Central memory CD4-positive, alpha-beta T cell (primary cell): Measurements from ENCODE around the gene MMP8.

Experiments used
- DNase-seq: peaks from one replicate; pipeline ENCODE4 v3.0.0; 2022

The MMP8 gene

DNA sequence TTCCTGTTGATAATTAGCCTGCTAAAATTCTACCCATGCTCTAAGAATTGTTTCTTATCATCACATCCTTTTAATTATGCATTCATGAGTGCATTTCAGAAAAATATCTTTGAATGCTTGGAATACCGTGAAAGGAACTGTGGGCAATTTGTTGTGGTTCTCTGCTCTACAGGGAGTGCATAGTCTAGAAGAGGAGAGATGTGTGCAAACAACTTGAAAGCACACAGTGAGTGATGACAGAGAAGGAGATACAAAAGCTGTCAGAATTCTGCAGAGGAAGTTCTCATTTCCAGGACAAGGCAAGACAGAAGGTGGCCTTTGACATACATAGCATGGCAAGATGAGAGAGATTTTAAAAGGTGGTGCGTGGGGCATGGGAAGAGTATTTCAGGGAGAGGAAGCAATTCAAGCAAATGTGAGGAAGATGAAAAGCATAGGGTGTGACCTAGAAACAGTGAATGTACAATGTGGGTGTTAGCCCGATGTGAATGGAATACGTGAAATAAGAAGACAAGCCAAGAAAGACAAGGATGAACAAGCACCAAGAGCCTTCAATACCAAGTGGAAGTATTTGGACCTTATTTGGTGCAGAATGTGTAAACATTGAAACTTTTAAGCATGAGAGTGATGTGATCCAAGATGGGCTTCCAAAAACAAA is 5.0 kb downstream of the MMP8 start:
- no peak for DNase-seq

DNA sequence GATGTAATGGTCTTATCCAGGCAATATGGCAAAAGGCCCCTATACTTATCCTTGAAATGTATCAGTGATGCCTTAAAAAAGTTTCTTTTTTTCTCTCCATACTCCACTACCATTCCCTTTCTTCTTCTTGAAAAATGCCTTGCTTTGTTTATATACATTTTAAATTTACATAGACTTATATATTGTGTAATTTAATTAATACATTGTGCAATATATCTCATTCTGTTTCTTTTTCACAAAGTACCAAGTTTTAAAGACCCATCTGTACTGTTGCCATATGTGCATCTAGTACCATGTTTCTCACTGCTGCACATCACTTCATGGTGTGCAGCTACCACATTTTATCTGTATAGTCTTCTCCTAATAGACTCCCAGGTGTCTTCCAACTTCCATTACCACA is 7.5 kb downstream of the MMP8 start:
- DNase-seq: no peak

- no peak for DNase-seq
These were observed 8.2 kb downstream of the MMP8 start for GRCh38 chr11:102716527-102716926.

DNA sequence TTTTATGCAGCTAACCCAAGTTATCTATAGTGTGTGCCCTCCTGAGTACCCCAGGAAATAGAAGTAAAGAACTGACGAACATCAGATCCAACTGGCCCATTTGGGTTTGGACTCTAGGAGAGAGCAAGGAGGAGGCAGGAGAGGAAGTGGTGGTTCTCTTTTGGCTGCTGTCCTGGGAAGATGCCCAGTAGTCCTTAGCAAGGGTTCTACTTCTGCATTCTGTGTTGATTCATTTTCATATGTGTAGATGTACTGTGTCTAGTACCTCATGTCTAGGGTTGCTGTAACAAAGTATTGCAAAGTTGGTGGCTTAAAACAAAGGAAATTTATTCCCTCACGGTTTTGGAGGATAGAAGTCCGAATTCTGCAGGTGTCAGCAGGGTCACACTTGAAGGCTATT is 12.6 kb downstream of the MMP8 start:
- no peak for DNase-seq

GRCh38 chr11:102709201-102709945 is 15.4 kb downstream of the MMP8 start:
- DNase-seq: no peak

DNA sequence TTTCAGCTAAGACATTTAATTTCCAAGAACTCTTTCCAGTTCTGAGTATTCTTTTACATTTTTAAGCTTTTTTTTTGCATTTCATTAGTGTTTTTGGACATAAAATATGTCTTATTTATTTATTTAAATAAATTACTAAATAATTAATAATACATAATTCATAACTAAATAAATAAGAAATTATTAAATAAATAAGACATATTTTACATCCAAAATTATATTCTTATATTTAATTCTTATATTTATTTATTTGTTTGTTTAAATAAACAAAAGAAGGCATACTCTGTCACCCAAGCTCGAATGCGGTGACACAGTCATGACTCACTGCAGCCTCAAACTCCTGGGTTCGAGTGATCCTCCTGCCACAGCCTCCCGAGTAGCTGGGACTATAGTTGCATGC is 16.1 kb downstream of the MMP8 start:
- no peak for DNase-seq

DNA sequence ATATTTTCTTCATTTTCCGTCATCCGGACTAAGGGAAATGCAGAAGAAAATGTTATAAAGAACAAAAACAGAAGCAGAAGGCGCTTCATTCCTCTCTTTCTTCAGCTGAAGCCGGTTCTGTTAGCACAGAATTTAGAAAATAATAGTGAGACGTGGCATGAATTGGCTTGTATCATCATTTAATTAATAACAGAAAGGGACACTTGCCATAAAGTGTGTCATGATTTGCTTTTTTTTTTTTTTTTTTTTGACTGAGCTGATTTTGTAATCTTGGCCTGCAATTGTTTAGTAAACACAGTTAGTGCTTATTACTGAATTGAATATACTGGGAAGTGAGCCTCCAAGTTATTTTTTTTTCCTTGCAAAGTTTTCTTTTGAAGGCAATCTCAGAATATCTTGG is 19.1 kb downstream of the MMP8 start, which contains the start of gene MMP27:
TSS of gene MMP27 (minus strand) at position 144 of the 400 bp plus-strand sequence. CDS start at position 89, 55 bp downstream.
- DNase-seq: no peak

DNA sequence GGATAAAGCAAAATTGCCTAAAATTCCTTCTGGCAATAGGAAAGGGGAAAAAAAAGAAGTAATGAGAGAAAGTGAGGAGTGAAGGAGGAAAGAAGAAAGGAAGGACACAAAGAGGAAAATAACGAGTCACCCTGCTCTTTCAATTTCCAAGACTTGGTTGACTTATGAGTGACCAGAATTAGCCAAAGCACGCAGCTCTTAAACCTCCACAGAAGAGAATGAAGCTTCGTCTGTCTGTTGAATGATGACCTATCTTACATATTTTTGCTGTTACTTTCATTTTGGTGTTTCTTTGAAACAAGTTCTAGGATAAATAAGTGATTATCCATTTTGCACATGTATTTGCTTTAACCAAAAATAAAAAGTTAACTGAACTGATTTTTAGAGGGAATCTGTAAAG is 19.9 kb downstream of the MMP8 start:
- DNase-seq: no peak

GRCh38 chr11:102703826-102704493 is 20.8 kb downstream of the MMP8 start:
- no peak for DNase-seq

- no peak for DNase-seq
These were observed 29.6 kb downstream of the MMP8 start for GRCh38 chr11:102695201-102695600.

DNA sequence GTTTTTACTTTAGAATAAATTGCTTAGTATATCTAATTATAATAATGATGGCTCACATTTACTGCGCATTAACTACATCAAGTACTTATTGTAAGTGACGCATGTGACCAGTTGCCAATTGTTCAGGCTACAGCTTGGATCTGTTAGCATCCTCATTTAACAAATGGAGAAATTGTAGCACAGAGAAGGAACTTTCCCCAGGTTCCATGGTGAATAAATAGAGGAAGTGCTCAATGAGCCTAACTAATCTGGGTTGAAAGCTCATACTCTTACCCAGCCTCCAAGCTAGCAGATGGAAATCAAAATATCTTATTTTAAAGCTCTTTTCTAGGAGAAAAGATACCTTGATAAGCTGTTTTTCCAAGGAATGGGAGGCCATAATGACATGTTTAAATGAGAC is 39.0 kb downstream of the MMP8 start:
- DNase-seq: no peak

DNA sequence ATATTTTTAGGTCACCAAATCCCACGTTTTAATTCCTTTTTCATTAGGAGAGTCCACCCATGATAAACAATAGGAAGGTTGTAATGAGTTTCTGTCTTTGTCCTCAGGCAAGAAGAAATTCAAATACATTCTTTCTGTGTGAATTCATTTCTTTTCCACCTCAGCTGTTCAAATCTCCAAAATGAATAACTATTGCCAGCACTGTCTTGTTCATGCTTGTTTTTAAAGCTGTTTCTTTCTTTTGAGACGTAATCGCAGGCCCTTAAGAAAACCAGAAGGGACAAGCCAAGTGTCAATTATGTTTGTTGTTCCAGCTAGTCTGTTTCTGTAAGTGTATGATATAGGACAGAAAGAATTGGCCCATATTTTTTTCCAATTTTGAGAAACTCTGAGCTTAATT is 39.4 kb downstream of the MMP8 start:
- no peak for DNase-seq

- no peak for DNase-seq
These were observed 41.5 kb downstream of the MMP8 start for GRCh38 chr11:102683277-102683676.

DNA sequence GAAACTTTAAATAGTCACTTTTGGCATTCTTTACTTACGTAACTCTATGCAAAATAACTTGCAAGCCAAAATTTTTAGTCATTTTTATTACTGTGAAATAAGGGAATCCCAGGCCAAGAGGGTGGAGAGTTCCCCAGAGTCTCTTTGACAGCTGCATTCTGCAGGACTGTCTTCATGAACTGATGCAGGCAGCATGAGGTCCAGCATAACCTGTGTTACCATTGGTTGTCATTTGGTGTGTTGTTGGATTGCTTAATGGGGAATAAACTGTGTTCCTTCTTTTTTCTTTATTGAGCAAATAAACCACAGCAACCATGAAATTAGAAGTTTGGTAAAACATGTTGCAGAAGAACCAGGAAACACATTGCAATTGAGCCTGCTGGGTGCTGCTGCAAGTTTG is 43.8 kb downstream of the MMP8 start:
- no peak for DNase-seq

DNA sequence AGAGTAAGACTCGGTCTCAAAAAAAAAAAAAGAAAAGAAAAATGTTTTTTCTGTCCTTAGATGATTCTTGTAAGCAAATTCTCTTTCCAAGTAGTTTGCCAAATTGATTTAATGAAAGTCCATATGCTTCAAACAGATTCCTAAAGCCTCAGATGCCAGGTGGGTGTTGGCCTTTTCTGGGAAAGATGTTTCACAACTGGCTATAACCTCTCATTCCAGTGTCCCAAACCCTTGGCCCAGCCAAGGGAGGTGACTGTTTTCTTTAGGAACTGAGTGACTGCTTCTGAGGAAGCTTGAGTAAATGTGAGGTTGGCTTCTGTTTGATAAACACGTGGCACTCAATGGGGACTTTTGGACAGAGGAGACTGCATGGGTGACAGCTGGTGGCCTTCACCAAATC is 46.7 kb downstream of the MMP8 start:
- no peak for DNase-seq

DNA sequence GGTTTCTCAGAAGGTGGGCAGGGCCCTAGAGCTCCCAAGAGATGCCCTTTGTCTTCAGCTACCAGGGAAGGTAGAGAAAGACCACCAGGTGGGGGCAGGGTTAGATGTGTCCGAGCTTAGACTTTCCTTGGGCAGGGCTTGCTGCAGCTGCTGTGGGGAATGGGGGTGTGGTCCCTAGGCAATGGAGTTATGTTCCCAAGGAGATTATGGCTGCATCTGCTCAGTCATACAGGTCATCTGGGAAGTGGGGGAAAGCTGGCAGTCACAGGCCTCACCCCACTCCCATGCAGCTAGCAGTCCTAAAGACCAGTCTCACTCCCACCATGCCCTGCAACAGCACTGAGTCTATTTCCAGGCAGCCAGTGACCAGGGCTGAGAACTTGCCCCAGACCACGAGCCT is 48.7 kb downstream of the MMP8 start:
- DNase-seq: no peak

GRCh38 chr11:102669664-102670063 is 55.1 kb downstream of the MMP8 start:
- DNase-seq: no peak

GRCh38 chr11:102666331-102666957 is 58.3 kb downstream of the MMP8 start:
- peak; percentile 27 for DNase-seq

GRCh38 chr11:102664001-102664752 is 60.6 kb downstream of the MMP8 start:
- peak; percentile 1 for DNase-seq

GRCh38 chr11:102662607-102663006 is 62.1 kb downstream of the MMP8 start:
- no peak for DNase-seq
